HG03342 (cell line): ENCODE data around the gene KLK5.
"Not testable (repeated sequence)": the region's sequence is repeated elsewhere in the genome, so short reads cannot be mapped to it uniquely, and the experiment has no call there.

ENCODE experiments used
- ATAC-seq: cut with Tn5 transposase; IDR thresholded peaks from one replicate; pipeline ENCODE4 v1.9.1; 2021; ENCODE audit warnings: mild to moderate bottlenecking, moderate library complexity; ENCODE audit not compliant: unreplicated experiment

The KLK5 gene

GRCh38 chr19:50922317-50922853 lies 30.5 kb downstream of the KLK5 start:
- ATAC-seq = peak; percentile 64

GRCh38 chr19:50921426-50922316 lies 31.2 kb downstream of the KLK5 start:
- ATAC-seq = no peak

GRCh38 chr19:50916069-50916468 lies 36.8 kb downstream of the KLK5 start:
- ATAC-seq = no peak

- ATAC-seq = no peak
These were observed 39.8 kb downstream of the KLK5 start for GRCh38 chr19:50912727-50913716.

GRCh38 chr19:50912102-50912599 lies 40.7 kb downstream of the KLK5 start:
- no peak for ATAC-seq

- ATAC-seq = no peak
These were observed 41.4 kb downstream of the KLK5 start, which contains the start of gene KLK4 for GRCh38 chr19:50911206-50912101. Gene KLK4 (minus strand): TSS chr19:50911395. CDS start chr19:50910738, 657 bp downstream.

GRCh38 chr19:50910722-50911121 lies 42.1 kb downstream of the KLK5 start:
- ATAC-seq = no peak

GRCh38 chr19:50909240-50910070 lies 43.4 kb downstream of the KLK5 start:
- peak; percentile 63 for ATAC-seq

GRCh38 chr19:50908336-50908735 lies 44.5 kb downstream of the KLK5 start:
- no peak for ATAC-seq

GRCh38 chr19:50906217-50906616 lies 46.6 kb downstream of the KLK5 start:
- ATAC-seq = no peak

- ATAC-seq = no peak
These were observed 50.2 kb downstream of the KLK5 start for GRCh38 chr19:50902640-50903039.

GRCh38 chr19:50899569-50899968 lies 53.3 kb downstream of the KLK5 start:
- ATAC-seq = no peak

GRCh38 chr19:50898018-50898417 lies 54.8 kb downstream of the KLK5 start:
- no peak for ATAC-seq

- ATAC-seq = no peak
These were observed 55.2 kb downstream of the KLK5 start for GRCh38 chr19:50897612-50898011.

GRCh38 chr19:50897191-50897607 lies 55.6 kb downstream of the KLK5 start:
- peak; percentile 31 for ATAC-seq

- peak; percentile 78 for ATAC-seq
These were observed 56.1 kb downstream of the KLK5 start for GRCh38 chr19:50896591-50897190.

GRCh38 chr19:50896089-50896590 lies 56.7 kb downstream of the KLK5 start:
- ATAC-seq = not testable (repeated sequence)
